OCI-LY1 (cell line): ENCODE results near the gene ANKRD65.

Experiments used
- H2AFZ ChIP-seq: fragments of 200-600 bp; sonication (generic), shearing (Covaris generic); 2 replicates; pipeline ENCODE4 v1.6.0; 2014; ENCODE audit warnings: antibody characterized with exemption, mild to moderate bottlenecking, low read length
- H3F3A ChIP-seq: fragments of 200-600 bp; sonication (generic), shearing (Covaris generic); 2 replicates; pipeline ENCODE4 v1.6.0; 2014; ENCODE audit warnings: mild to moderate bottlenecking, antibody characterized with exemption, low read length, moderate library complexity; ENCODE audit not compliant: insufficient read depth
- H3K27ac ChIP-seq: fragments of 200-600 bp; sonication (generic); 2 replicates; pipeline ENCODE4 v1.5.1; 2014; ENCODE audit warnings: low read length, mixed run types, mild to moderate bottlenecking, low read depth; ENCODE audit not compliant: poor library complexity, severe bottlenecking
- H3K27me3 ChIP-seq: fragments of 200-600 bp; sonication (generic); 2 replicates; pipeline ENCODE4 v1.6.0; 2014; ENCODE audit warnings: antibody characterized with exemption, mild to moderate bottlenecking, low read length, moderate library complexity; ENCODE audit not compliant: insufficient read depth
- H3K36me3 ChIP-seq: fragments of 200-600 bp; sonication (generic); 2 replicates; pipeline ENCODE4 v1.6.1; 2014; ENCODE audit warnings: mild to moderate bottlenecking, antibody characterized with exemption, low read length, moderate library complexity, mixed read lengths; ENCODE audit not compliant: insufficient read depth
- H3K4me1 ChIP-seq: fragments of 200-600 bp; sonication (generic); 2 replicates; pipeline ENCODE4 v1.5.1; 2014; ENCODE audit warnings: mild to moderate bottlenecking, low read length, moderate library complexity; ENCODE audit not compliant: insufficient read depth, severe bottlenecking
- H3K4me2 ChIP-seq: fragments of 200-600 bp; sonication (generic), shearing (Covaris generic); 2 replicates; pipeline ENCODE4 v1.6.1; 2014; ENCODE audit warnings: low read length
- H3K4me3 ChIP-seq: fragments of 200-600 bp; sonication (generic); 2 replicates; pipeline ENCODE4 v1.5.1; 2014; ENCODE audit warnings: low read length, low read depth, mild to moderate bottlenecking, mixed read lengths; ENCODE audit not compliant: poor library complexity, severe bottlenecking
- H3K79me2 ChIP-seq: fragments of 200-600 bp; shearing (Covaris generic); 2 replicates; pipeline ENCODE4 v1.6.1; 2016; ENCODE audit warnings: mixed run types, low read length, mixed read lengths; ENCODE audit not compliant: insufficient read depth
- H3K9ac ChIP-seq: fragments of 200-600 bp; sonication (generic), shearing (Covaris generic); 2 replicates; pipeline ENCODE4 v1.6.1; 2014; ENCODE audit warnings: mild to moderate bottlenecking, low read length, mixed read lengths
- H3K9me2 ChIP-seq: fragments of 200-600 bp; sonication (generic), shearing (Covaris generic); 2 replicates; pipeline ENCODE4 v1.6.1; 2014; ENCODE audit warnings: low read depth, mild to moderate bottlenecking, low read length, mixed read lengths
- H3K9me3 ChIP-seq: fragments of 200-600 bp; shearing (Covaris generic); 2 replicates; pipeline ENCODE4 v1.6.1; 2014; ENCODE audit warnings: low read length, mixed read lengths
- H4K20me1 ChIP-seq: fragments of 200-600 bp; sonication (generic), shearing (Covaris generic); 2 replicates; pipeline ENCODE4 v1.6.0; 2016; ENCODE audit warnings: mild to moderate bottlenecking, low read length; ENCODE audit not compliant: insufficient read depth
- EZH2 ChIP-seq: fragments of 200-600 bp; sonication (generic), shearing (Covaris generic); IDR thresholded peaks from 2 replicates; pipeline ENCODE4 v1.8.0; 2017; ENCODE audit warnings: borderline replicate concordance, mixed run types, mild to moderate bottlenecking, antibody characterized with exemption, low read length, moderate library complexity, mixed read lengths
- TF ChIP-seq, protein P1 (sequence below): fragments of 200-600 bp; sonication (generic), shearing (Covaris generic); IDR thresholded peaks from 2 replicates; pipeline ENCODE4 v1.5.1; 2017; ENCODE audit warnings: mild to moderate bottlenecking, antibody characterized with exemption, low read length, moderate library complexity, mixed read lengths

The ANKRD65 gene

GRCh38 chr1:1426496-1427105 lies 5.5 kb upstream of the ANKRD65 start:
- no peaks in the 10 kb centered on the region for H3K79me2 ChIP-seq
- H4K20me1 ChIP-seq = no peaks in the 10 kb centered on the region
- no peaks in the 10 kb centered on the region for H3K36me3 ChIP-seq
- H3K4me2 ChIP-seq = no peak overlapping the region
- H3K4me3 ChIP-seq = no peak overlapping the region
- H3K9me2 ChIP-seq = no peaks in the 10 kb centered on the region
- H2AFZ ChIP-seq = no peak overlapping the region
- H3K27ac ChIP-seq = no peak overlapping the region
- TF ChIP-seq, protein P1, sequence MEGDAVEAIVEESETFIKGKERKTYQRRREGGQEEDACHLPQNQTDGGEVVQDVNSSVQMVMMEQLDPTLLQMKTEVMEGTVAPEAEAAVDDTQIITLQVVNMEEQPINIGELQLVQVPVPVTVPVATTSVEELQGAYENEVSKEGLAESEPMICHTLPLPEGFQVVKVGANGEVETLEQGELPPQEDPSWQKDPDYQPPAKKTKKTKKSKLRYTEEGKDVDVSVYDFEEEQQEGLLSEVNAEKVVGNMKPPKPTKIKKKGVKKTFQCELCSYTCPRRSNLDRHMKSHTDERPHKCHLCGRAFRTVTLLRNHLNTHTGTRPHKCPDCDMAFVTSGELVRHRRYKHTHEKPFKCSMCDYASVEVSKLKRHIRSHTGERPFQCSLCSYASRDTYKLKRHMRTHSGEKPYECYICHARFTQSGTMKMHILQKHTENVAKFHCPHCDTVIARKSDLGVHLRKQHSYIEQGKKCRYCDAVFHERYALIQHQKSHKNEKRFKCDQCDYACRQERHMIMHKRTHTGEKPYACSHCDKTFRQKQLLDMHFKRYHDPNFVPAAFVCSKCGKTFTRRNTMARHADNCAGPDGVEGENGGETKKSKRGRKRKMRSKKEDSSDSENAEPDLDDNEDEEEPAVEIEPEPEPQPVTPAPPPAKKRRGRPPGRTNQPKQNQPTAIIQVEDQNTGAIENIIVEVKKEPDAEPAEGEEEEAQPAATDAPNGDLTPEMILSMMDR = no peak
- TF ChIP-seq EZH2 = no peak
- no peaks in the 10 kb centered on the region for H3F3A ChIP-seq
- 0 out of 2 replicates have a peak, but pooled peaks cover 10% of the 10 kb centered on the region for H3K27me3 ChIP-seq
- H3K9ac ChIP-seq = no peak overlapping the region
- H3K4me1 ChIP-seq = peaks cover 5% of the 10 kb centered on the region
- no peaks in the 10 kb centered on the region for H3K9me3 ChIP-seq

GRCh38 chr1:1425753-1426495 lies 4.8 kb upstream of the ANKRD65 start:
- Histone ChIP-seq H3K4me3 (no peak overlapping the region), H3K79me2 (no peaks in the 10 kb centered on the region), H3K9me3 (no peaks in the 10 kb centered on the region), H2AFZ (no peak overlapping the region), H4K20me1 (no peaks in the 10 kb centered on the region), H3F3A (no peaks in the 10 kb centered on the region), H3K36me3 (no peaks in the 10 kb centered on the region), H3K9me2 (no peaks in the 10 kb centered on the region), H3K27me3 (0 out of 2 replicates have a peak, but pooled peaks cover 10% of the 10 kb centered on the region), H3K4me1 (peaks cover 5% of the 10 kb centered on the region), H3K9ac (no peak overlapping the region), H3K27ac (no peak overlapping the region), H3K4me2 (no peak overlapping the region)
- TF ChIP-seq, protein P1 = no peak
- TF ChIP-seq EZH2 = no peak

GRCh38 chr1:1425426-1425752 lies 4.3 kb upstream of the ANKRD65 start:
- Histone ChIP-seq H3K27me3 (0 out of 2 replicates have a peak, but pooled peaks cover 10% of the 10 kb centered on the region), H3K27ac (no peak overlapping the region), H3K4me1 (peaks cover 5% of the 10 kb centered on the region), H3K36me3 (no peaks in the 10 kb centered on the region), H3K4me3 (no peak overlapping the region), H3K4me2 (no peak overlapping the region), H2AFZ (no peak overlapping the region), H3K9me3 (no peaks in the 10 kb centered on the region), H4K20me1 (no peaks in the 10 kb centered on the region), H3K9me2 (no peaks in the 10 kb centered on the region), H3K9ac (no peak overlapping the region), H3F3A (no peaks in the 10 kb centered on the region), H3K79me2 (no peaks in the 10 kb centered on the region)
- no peak for TF ChIP-seq EZH2
